HG02938 (cell line): ENCODE measurements around the gene PINLYP.

ENCODE experiments used
- ATAC-seq: cut with Tn5 transposase; IDR thresholded peaks from one replicate; pipeline ENCODE4 v1.9.1; 2021; ENCODE audit warnings: mild to moderate bottlenecking, moderate library complexity; ENCODE audit not compliant: unreplicated experiment

PINLYP gene

DNA sequence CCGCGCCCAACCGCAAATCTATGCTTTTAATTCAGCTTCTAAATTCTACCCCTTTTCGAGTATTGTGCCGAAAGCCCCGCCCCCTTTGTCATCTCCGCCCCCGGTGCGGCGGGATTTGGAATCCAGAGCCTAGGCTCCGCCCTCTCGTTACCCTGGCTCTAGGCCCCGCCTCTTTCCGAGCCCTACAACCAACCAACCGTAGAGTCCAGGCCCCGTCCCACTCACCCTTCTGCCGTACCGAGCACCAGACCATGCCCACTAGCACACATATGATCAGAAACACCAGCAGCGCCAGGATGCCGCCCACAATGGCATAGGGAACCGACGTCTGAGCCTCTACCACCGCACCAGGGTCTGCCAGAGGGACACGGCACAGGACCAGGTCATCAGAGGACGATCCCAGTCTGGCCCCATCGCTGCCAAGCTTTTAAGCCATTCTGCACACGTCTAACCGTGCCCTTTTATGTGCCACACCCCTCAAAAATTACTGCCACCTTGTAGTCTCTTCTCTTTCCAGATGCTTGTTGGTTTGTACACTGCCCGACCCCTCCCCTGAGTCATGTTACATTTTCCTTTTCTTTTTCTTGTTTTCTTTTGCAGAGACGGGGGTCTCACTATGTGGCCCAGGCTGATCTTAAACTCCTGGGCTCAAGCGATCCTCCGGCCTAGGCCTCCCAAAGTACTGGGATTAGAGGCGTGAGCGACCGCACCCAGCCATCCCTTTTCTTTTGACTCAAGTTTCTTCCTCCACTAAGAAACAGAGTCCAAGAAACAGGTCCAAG is 48.5 kb downstream of the PINLYP start:
- ATAC-seq: no peak

- ATAC-seq: no peak
These were observed 49.3 kb downstream of the PINLYP start for GRCh38 chr19:43624933-43625332.

GRCh38 chr19:43625918-43626579 is 50.4 kb downstream of the PINLYP start:
- ATAC-seq: no peak

DNA sequence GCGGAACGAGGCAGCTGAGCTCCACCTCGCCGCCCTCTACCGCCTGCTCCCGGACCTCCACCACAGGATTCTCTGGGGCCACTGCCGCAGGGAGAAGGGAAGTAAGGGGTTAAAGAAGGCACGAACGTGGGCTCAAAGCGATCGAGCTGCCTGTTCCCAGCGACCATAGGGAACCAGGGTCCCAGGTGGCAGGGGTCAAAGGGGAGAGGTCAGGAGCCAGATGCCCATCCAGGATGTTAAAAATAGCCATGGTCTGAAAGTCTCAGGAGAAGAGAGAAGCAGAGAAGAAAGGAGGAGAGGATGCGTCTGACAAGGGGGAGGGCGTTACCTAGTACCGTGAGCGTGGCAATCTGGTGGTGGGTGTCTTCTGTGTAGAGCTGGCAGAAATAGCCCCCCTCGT is 51.2 kb downstream of the PINLYP start:
- no peak for ATAC-seq

DNA sequence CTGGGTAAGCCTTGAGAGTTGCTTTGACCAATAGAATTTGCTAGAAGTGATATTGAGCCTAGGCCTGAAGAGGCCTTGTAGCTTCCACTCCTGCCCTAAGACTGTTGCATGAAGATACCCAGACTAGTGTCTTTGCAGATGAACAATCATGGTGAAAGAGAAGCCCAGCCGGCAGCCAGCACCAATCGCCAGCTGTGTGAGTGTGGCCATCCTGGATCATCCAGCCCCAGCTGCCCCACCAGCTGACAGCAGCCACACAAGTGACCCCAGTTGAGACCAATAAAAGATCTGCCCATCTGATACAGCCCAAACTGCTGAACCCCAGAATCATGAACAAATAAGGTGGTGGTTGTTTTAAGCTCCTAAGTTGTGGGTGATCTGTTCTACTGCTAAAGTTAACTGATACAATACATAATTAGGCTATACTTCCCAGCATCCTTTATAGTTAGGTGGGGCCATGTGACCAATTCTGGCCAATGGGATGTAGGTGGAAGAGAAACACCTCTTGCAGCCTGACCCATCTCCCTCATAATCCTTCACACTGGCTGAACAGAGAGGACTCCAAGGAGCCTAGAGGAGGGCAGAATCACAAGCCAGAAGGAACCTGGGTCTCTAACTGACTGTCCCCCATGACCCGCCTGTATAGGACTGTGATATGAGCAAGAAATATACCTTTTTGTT is 53.2 kb downstream of the PINLYP start:
- ATAC-seq: no peak

DNA sequence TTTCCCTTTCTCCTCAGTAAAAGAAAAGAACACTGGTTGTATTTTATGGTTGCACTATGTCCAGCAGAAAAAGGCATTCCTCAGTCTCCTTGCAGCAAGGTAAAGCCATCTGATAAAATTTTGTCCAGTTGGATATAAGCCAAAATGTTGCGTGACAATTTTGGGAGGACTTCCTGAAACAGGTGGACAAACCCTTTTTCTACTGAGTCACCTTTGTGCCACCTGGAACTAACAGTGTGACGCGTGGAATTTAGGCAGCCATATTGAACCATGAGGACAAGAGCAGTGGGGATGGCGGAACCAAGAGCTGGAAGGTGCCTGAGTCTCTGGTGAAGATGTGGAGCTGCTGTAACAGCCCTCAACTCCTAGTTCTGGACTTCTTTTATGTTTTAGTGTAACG is 55.9 kb downstream of the PINLYP start:
- no peak for ATAC-seq
